Activated CD8-positive, alpha-beta T cell treated with anti-CD3 and anti-CD28 coated beads for 36 hours (primary cell): ENCODE data around the gene IFI44. TPM values are rescaled to one million over a fixed set of nuclear protein-coding genes. Genes with fewer than 3 reads are reported as not detected.

Source experiments
- ATAC-seq: fragments of 200-7000 bp; cut with Tn5 transposase; one replicate; pipeline ENCODE4 v1.10.0; 2021; ENCODE audit warnings: mild to moderate bottlenecking, moderate library complexity
- CTCF ChIA-PET: fragments of 350-600 bp; sonication (Branson Sonifier 250); formaldehyde crosslinking; loops from one replicate; lab custom pipeline; 2021; ENCODE audit warnings: antibody characterized with exemption; lab: Charles Lee
- POLR2A ChIA-PET: fragments of 350-600 bp; sonication (Branson Sonifier 250); formaldehyde crosslinking; loops from one replicate; lab custom pipeline; 2021; ENCODE audit warnings: antibody characterized with exemption; lab: Charles Lee
- DNase-seq: peaks from one replicate; pipeline ENCODE4 v3.0.0-alpha.2; 2020
- H3K27ac Mint-ChIP-seq: one replicate; pipeline ENCODE4 v1.8.0; 2021; ENCODE audit warnings: mild to moderate bottlenecking, mixed read lengths
- H3K27me3 Mint-ChIP-seq: one replicate; pipeline ENCODE4 v1.8.0; 2021; ENCODE audit warnings: mixed read lengths
- H3K36me3 Mint-ChIP-seq: one replicate; pipeline ENCODE4 v1.8.0; 2021; ENCODE audit warnings: low read depth, mixed read lengths
- H3K4me1 Mint-ChIP-seq: one replicate; pipeline ENCODE4 v1.8.0; 2021; ENCODE audit warnings: low read depth, mixed read lengths
- H3K4me3 Mint-ChIP-seq: one replicate; pipeline ENCODE4 v1.8.0; 2021; ENCODE audit warnings: mild to moderate bottlenecking, moderate library complexity, mixed read lengths
- H3K9me3 Mint-ChIP-seq: one replicate; pipeline ENCODE4 v1.8.0; 2021; ENCODE audit warnings: mixed read lengths
- CTCF ChIP-seq: fragments of 200-600 bp; IDR thresholded peaks from one replicate; pipeline ENCODE4 v1.8.0; 2022; ENCODE audit warnings: antibody characterized with exemption, mild to moderate bottlenecking
- intact Hi-C: fragments of 100-400 bp; cut with micrococcal nuclease; formaldehyde crosslinking; loops from one replicate; pipeline ENCODE4 v1.10.0; 2022
- total RNA-seq, 2 experiments: library from RNA; stranded (reverse); gene quantifications; one replicate each; pipeline ENCODE4 v1.2.3, GENCODE V29; 2021

Gene IFI44
- total RNA-seq, 2 experiments from 2014 or later, result 37.2 to 38.4 TPM

GRCh38 chr1:78658901-78659300, 9.3 kb downstream of the IFI44 start:
- no peak overlapping the region for H3K27ac Mint-ChIP-seq
- CTCF ChIA-PET, result no interaction called here
- no peak for TF ChIP-seq CTCF

GRCh38 chr1:78663923-78664322, 14.3 kb downstream of the IFI44 start:
- Mint-ChIP-seq H3K27me3 (no peaks in the 10 kb centered on the region), H3K4me3 (no peak overlapping the region), H3K27ac (no peak overlapping the region), H3K36me3 (peaks cover 10% of the 10 kb centered on the region), H3K4me1 (no peaks in the 10 kb centered on the region), H3K9me3 (no peaks in the 10 kb centered on the region)
- ChIA-PET CTCF (interaction anchor here (0.8 to 1.4 kb wide), 3 partner anchors 42 to 47 kb away, joined by 3 to 7 read pairs (median 5); partner anchors contain the start of gene IFI44L), POLR2A (interaction anchor here (1.0 kb wide), 1 partner anchor 14 kb away, joined by 3 read pairs; the partner anchor contains the start of gene IFI44)
- no peak for TF ChIP-seq CTCF
- intact Hi-C loops, result no loop called here
- DNase-seq (no peak), ATAC-seq (no peak)

More at GRCh38 chr1:78658901-78659300, 9.3 kb downstream of the IFI44 start:
- Mint-ChIP-seq H3K9me3 (no peaks in the 10 kb centered on the region), H3K36me3 (peaks cover 13% of the 10 kb centered on the region), H3K4me3 (no peak overlapping the region), H3K4me1 (peaks cover 5% of the 10 kb centered on the region), H3K27me3 (no peaks in the 10 kb centered on the region)
- no peak for ATAC-seq
- POLR2A ChIA-PET, result interaction anchor here (0.9 kb wide), 1 partner anchor 9 kb away, joined by 3 read pairs; no protein-coding TSS in a partner anchor
- intact Hi-C loops, result no loop called here
- no peak for DNase-seq

GRCh38 chr1:78664763-78665162, 15.1 kb downstream of the IFI44 start:
- no peaks in the 10 kb centered on the region for H3K4me1 Mint-ChIP-seq
- CTCF ChIA-PET, result interaction anchor here (0.8 to 2.2 kb wide), 5 partner anchors 9 to 48 kb away, joined by 3 to 11 read pairs (median 5); partner anchors contain the start of gene IFI44L

GRCh38 chr1:78665809-78666208, 16.2 kb downstream of the IFI44 start:
- ATAC-seq (no peak), DNase-seq (no peak)
- Mint-ChIP-seq H3K27ac (no peak overlapping the region), H3K4me1 (no peaks in the 10 kb centered on the region), H3K27me3 (no peaks in the 10 kb centered on the region), H3K4me3 (no peak overlapping the region), H3K9me3 (no peaks in the 10 kb centered on the region), H3K36me3 (peaks cover 8% of the 10 kb centered on the region)
- TF ChIP-seq CTCF, result no peak
- ChIA-PET CTCF (interaction anchor here (0.7 to 2.2 kb wide), 4 partner anchors 8 to 49 kb away, joined by 3 to 14 read pairs (median 7); no protein-coding TSS in a partner anchor), POLR2A (no interaction called here)
- intact Hi-C loops, result no loop called here

More at GRCh38 chr1:78664763-78665162, 15.1 kb downstream of the IFI44 start:
- POLR2A ChIA-PET, result interaction anchor here (1.0 kb wide), 1 partner anchor 15 kb away, joined by 3 read pairs; the partner anchor contains the start of gene IFI44
- DNase-seq, result no peak
- Mint-ChIP-seq H3K36me3 (peaks cover 8% of the 10 kb centered on the region), H3K4me3 (no peak overlapping the region), H3K27ac (no peak overlapping the region), H3K9me3 (no peaks in the 10 kb centered on the region), H3K27me3 (no peaks in the 10 kb centered on the region)
- peak; percentile 76 for ATAC-seq
- intact Hi-C loops, result no loop called here
- no peak for TF ChIP-seq CTCF

- no peak for TF ChIP-seq CTCF
- intact Hi-C loops, result no loop called here
- DNase-seq (no peak), ATAC-seq (no peak)
- Mint-ChIP-seq H3K27me3 (no peaks in the 10 kb centered on the region), H3K9me3 (no peaks in the 10 kb centered on the region), H3K36me3 (peaks cover 3% of the 10 kb centered on the region), H3K27ac (no peak overlapping the region), H3K4me3 (no peak overlapping the region), H3K4me1 (no peaks in the 10 kb centered on the region)
- CTCF ChIA-PET, result interaction anchor here (0.9 to 4.1 kb wide), 2 partner anchors 8 to 51 kb away, joined by 4 to 27 read pairs; no protein-coding TSS in a partner anchor
- POLR2A ChIA-PET, result interaction anchor here (0.7 kb wide), 2 partner anchors 9 to 59 kb away, joined by 3 read pairs; no protein-coding TSS in a partner anchor
Measured at GRCh38 chr1:78667939-78668338, 18.3 kb downstream of the IFI44 start.
